Stomach smooth muscle (tissue), 2 donors: Measurements from ENCODE around the gene SPCS2.

Source experiments
- H3K27ac ChIP-seq: one replicate; pipeline ENCODE4 v1.7.0; 2013; ENCODE audit warnings: mild to moderate bottlenecking, low read length, inconsistent platforms
- H3K27me3 ChIP-seq, 2 donors: one replicate each; pipeline ENCODE4 v1.7.0; 2013; ENCODE audit warnings: low read length in 2 of 2; ENCODE audit not compliant: insufficient read depth in 2 of 2, control insufficient read depth in 1 of 2
- H3K36me3 ChIP-seq, 2 donors: one replicate each; pipeline ENCODE4 v1.7.0; 2013; ENCODE audit warnings: low read length in 2 of 2; ENCODE audit not compliant: control insufficient read depth in 2 of 2, insufficient read depth in 2 of 2
- H3K4me1 ChIP-seq: one replicate; pipeline ENCODE4 v1.7.0; 2013; ENCODE audit warnings: low read length; ENCODE audit not compliant: control insufficient read depth, insufficient read depth
- H3K4me3 ChIP-seq, 2 donors: one replicate each; pipeline ENCODE4 v1.7.0; 2013; ENCODE audit warnings: low read length in 2 of 2
- H3K9ac ChIP-seq, 2 donors: one replicate each; pipeline ENCODE4 v1.7.0; 2013; ENCODE audit warnings: low read length in 2 of 2, mild to moderate bottlenecking in 1 of 2
- H3K9me3 ChIP-seq, 2 donors: one replicate each; pipeline ENCODE4 v1.7.0; 2013; ENCODE audit warnings: low read length in 2 of 2; ENCODE audit not compliant: control insufficient read depth in 2 of 2
- donor health status: healthy.
- donor health status: Pancreatic carcinoma.

Gene SPCS2

DNA sequence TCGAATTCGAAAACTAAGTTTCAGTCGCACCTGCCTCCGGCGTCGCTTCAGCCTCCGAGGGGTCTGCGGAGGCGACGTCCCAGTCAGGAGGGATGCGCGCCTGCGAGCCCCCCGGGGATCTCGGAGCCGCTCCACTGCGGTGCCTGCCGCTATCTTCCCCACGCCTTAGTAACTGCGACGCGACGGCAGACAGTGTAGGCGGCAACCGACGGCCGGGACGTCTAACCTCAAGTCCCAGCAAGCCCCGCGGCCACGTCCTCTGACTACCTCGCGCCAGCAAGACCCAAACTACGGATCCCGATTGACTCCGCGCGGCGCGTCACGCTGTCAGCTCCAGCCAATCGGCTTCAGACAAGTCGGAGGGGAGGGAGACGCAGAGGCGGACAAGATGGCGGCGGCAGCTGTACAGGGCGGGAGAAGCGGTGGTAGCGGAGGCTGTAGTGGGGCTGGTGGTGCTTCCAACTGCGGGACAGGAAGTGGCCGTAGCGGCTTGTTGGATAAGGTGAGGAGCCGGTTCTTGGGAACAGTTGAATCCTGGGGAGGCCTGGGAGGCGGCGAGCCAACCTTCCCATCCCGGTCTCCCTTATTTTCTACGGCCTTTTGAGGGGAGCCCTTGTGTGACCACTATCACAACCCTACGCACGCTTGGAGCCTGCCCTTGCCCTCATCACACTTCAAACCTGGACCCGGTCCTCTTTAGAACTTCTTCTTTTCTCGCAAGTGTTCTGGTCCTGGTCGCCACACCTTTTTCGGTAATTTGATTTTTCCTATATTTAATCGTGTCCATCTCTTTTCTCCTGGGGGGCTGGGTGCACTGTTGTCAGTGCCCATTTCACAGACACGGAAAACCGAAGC lies at the start of gene SPCS2, which contains the start of gene XRRA1:
Gene SPCS2 (plus strand): TSS at position 369 of the 855 bp plus-strand sequence. CDS start 20 bp downstream, at position 389.
Gene XRRA1 (minus strand): TSS at position 194 of the 855 bp plus-strand sequence. CDS start 8,213 bp downstream, outside the sequence.
- Histone ChIP-seq H3K36me3 (peaks cover 0 to 4% of the 10 kb centered on the region in 2 donors), H3K4me3 (peak within 1 kb of the TSS; percentile 97 to 100), H3K9me3 (no peaks in the 10 kb centered on the region), H3K4me1 (peaks cover 17% of the 10 kb centered on the region), H3K9ac (peak within 1 kb of the TSS; percentile 95 to 96), H3K27me3 (no peaks in the 10 kb centered on the region), H3K27ac (peak within 1 kb of the TSS; percentile 76)

DNA sequence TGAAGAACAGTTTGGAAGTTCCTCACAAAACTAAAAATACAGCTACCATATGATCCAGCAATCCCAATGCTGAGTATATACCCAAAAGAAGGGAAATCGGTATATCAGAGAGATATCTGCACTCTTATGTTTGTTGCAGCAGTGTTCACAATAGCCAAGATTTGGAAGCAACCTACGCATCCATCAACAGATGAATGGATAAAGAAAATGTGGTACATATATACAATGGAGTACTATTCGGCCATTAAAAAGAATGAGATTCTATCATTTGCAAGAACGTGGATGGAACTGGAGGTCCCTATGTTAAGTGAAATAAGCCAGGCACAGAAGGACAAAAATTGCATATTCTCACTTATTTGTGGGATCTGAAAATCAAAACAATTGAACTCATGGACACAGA lies 46.7 kb upstream of the SPCS2 start:
- peaks cover 2 to 7% of the 10 kb centered on the region in 2 donors for H3K9me3 ChIP-seq
- H3K36me3 ChIP-seq: peaks cover 6 to 9% of the 10 kb centered on the region in 2 donors
- no peak overlapping the region for H3K9ac ChIP-seq

DNA sequence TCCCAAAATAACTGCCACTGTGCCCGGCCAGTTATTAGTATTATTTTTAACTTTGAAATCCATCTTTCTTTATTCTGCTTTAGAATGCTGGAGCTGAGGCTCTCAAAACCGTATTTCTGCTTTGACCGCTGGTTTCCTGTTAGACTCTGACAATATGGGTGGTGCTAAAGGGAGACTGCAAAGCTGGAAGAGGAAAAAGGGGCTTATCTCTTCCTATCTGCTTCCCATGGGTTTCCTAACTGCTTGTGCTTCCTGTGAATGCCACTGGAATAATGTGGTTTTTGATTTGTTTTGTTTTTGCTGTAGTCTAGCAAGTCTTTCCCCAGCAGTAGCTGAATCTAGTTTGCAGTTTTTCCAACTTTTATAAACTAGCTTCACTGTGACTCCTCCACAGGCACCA lies 43.7 kb upstream of the SPCS2 start:
- no peak overlapping the region for H3K9ac ChIP-seq
- no peak overlapping the region for H3K4me3 ChIP-seq
- H3K4me1 ChIP-seq: no peaks in the 10 kb centered on the region
- H3K27ac ChIP-seq: no peak overlapping the region
- peaks cover 2 to 7% of the 10 kb centered on the region in 2 donors for H3K9me3 ChIP-seq
- H3K27me3 ChIP-seq: no peaks in the 10 kb centered on the region
- H3K36me3 ChIP-seq: peaks cover 22% of the 10 kb centered on the region in 2 donors

More for the DNA sequence above, 46.7 kb upstream of the SPCS2 start:
- H3K27me3 ChIP-seq: no peaks in the 10 kb centered on the region
- H3K27ac ChIP-seq: no peak overlapping the region
- H3K4me3 ChIP-seq: no peak overlapping the region
- no peaks in the 10 kb centered on the region for H3K4me1 ChIP-seq

DNA sequence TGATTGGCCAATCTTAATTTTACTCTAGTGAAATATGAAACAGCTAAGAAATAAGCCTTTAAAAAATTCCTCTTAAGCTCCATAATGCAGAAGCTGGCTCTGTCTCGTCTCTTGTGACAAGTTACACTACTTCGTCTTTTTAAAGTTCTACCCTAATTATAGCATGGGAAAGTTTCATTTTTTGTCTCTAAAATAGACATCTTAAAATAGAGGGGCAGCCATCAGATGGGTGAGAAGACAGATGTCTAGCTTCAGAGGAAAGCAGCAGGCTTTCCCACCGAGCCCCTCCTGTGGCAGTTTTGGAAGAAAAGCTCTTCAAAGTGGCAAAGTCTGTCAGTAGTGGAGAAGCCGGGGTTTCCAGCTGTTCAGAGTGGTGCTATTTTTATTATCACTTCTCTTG lies 39.7 kb upstream of the SPCS2 start:
- Histone ChIP-seq H3K36me3 (peaks cover 26 to 33% of the 10 kb centered on the region in 2 donors), H3K9ac (no peak overlapping the region), H3K27ac (no peak overlapping the region), H3K9me3 (no peaks in the 10 kb centered on the region), H3K4me3 (no peak overlapping the region), H3K27me3 (no peaks in the 10 kb centered on the region), H3K4me1 (no peaks in the 10 kb centered on the region)

DNA sequence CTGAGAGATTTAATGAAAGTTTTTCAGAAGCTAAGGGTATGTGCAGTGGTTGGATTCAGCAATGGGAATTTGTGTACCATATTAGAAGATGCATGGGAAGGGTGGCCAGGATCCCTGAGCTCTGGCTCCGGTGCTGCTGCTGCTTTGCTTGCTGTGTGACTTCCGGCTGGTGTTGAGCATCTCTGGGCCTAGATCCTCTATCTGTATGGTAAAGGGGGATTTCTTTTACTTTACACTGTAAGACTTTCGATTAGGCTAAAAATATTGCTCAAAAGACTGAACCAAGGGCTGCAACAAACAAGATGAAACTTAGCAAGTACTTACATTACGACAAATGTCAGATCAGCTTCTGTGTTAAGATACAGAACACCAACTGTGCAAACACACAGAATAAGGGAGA lies 39.3 kb upstream of the SPCS2 start:
- no peak overlapping the region for H3K9ac ChIP-seq
- H3K27me3 ChIP-seq: no peaks in the 10 kb centered on the region
- H3K36me3 ChIP-seq: peaks cover 26 to 35% of the 10 kb centered on the region in 2 donors
- H3K4me3 ChIP-seq: no peak overlapping the region
- no peak overlapping the region for H3K27ac ChIP-seq
- no peaks in the 10 kb centered on the region for H3K4me1 ChIP-seq
- no peaks in the 10 kb centered on the region for H3K9me3 ChIP-seq

DNA sequence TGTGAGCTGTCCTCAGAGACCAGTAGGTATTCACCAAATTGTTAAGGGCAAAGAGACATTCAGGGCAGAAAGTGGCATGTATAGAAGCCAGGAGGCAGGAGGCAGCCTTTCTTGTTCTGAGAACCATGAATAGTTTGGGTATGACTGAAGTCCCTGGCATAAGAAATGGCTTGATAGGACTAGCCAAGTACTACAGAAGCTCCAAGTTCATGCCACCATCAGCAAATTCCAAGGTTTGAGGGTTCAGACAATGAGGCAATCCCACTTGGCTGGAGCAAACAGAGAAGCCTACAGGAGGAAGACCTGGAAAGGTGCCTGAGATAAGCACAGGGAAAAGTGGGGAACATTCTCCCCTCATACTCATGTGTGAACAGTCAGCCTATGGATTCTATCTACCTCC lies 25.9 kb upstream of the SPCS2 start:
- Histone ChIP-seq H3K36me3 (peaks cover 23 to 31% of the 10 kb centered on the region in 2 donors), H3K4me3 (no peak overlapping the region), H3K9ac (no peak overlapping the region), H3K9me3 (no peaks in the 10 kb centered on the region), H3K27me3 (no peaks in the 10 kb centered on the region), H3K4me1 (no peaks in the 10 kb centered on the region), H3K27ac (no peak overlapping the region)

DNA sequence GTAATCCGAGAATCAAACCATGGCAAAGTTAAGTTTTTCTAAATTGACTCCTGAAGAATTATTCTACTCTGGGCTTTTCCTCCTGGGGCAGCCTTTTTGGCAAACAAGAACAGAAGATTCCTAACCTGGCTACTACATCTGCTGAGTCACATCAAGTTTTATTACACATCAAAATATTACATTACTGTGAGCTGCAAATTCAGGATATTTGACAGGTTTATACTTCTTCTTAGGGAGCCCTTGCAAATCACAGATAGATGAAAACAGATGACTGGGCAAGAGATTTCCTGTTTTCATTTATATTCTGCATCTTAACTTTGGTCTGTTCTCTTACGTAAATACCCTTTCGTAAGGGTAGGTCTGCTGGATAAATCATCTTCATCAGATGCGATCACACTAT lies 23.8 kb upstream of the SPCS2 start:
- H3K9me3 ChIP-seq: no peaks in the 10 kb centered on the region

DNA sequence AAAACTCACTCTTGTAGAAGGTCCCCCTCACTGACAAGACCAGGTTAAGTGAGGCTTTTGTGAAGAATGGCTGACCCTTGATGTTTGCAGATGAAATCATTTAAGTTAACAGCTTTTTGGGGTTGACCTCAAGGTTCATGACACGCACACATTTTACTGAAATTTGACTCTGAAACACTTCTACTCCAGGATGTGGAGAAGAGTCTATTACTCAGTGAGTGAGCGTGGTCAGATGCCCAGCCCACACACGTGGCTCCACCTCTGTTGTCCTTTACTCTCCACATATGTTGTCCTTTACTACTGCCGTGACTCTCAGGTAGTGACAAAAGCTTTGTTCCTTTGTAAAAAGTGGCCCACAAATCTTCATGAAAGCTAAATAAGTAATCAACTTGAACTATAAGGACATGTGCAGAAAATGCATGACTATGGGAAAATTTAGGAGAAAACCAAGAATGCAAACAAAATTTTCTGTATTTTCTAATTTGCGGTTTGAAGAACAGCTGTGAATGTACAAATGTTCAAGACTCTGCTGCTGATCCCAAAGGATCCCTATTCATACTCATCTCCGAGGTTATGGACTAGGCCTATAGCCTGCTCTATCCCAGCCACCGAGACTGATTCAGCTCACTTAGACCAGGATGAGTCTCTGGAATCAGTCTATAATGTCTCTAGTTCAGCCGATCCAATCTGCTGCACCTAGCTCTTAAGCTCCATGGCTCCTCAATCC lies 22.6 kb upstream of the SPCS2 start:
- no peaks in the 10 kb centered on the region for H3K27me3 ChIP-seq
- H3K36me3 ChIP-seq: peaks cover 0 to 11% of the 10 kb centered on the region in 2 donors
- H3K9me3 ChIP-seq: no peaks in the 10 kb centered on the region
- H3K4me3 ChIP-seq: no peak overlapping the region
- H3K4me1 ChIP-seq: no peaks in the 10 kb centered on the region
- H3K27ac ChIP-seq: no peak overlapping the region
- no peak overlapping the region for H3K9ac ChIP-seq

More for the DNA sequence above, 23.8 kb upstream of the SPCS2 start:
- no peaks in the 10 kb centered on the region for H3K27me3 ChIP-seq
- H3K4me1 ChIP-seq: no peaks in the 10 kb centered on the region
- H3K36me3 ChIP-seq: peaks cover 9 to 20% of the 10 kb centered on the region in 2 donors
- no peak overlapping the region for H3K27ac ChIP-seq
- no peak overlapping the region for H3K9ac ChIP-seq
- H3K4me3 ChIP-seq: no peak overlapping the region

DNA sequence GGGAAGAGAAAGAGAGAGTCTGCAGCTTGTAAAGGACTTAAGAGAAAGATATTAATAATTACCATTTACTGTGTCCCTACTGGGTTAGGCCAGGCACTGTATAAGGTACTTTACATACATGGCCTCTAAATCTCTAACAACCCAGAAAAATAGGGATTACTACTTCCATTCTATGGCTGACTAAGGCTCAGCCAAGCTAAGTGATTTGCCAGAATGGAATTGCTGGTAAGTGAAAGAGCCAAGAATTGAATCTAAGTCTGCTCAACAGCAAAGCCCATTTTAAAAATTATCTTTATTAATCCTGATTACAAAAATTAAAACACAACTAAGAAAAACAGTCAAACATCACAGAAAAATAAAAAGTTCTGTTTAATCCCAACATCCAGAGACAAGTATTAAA lies 21.6 kb upstream of the SPCS2 start:
- Histone ChIP-seq H3K9me3 (no peaks in the 10 kb centered on the region), H3K9ac (no peak overlapping the region), H3K4me3 (no peak overlapping the region), H3K4me1 (no peaks in the 10 kb centered on the region), H3K27ac (no peak overlapping the region), H3K27me3 (no peaks in the 10 kb centered on the region), H3K36me3 (peaks cover 4 to 10% of the 10 kb centered on the region in 2 donors)

DNA sequence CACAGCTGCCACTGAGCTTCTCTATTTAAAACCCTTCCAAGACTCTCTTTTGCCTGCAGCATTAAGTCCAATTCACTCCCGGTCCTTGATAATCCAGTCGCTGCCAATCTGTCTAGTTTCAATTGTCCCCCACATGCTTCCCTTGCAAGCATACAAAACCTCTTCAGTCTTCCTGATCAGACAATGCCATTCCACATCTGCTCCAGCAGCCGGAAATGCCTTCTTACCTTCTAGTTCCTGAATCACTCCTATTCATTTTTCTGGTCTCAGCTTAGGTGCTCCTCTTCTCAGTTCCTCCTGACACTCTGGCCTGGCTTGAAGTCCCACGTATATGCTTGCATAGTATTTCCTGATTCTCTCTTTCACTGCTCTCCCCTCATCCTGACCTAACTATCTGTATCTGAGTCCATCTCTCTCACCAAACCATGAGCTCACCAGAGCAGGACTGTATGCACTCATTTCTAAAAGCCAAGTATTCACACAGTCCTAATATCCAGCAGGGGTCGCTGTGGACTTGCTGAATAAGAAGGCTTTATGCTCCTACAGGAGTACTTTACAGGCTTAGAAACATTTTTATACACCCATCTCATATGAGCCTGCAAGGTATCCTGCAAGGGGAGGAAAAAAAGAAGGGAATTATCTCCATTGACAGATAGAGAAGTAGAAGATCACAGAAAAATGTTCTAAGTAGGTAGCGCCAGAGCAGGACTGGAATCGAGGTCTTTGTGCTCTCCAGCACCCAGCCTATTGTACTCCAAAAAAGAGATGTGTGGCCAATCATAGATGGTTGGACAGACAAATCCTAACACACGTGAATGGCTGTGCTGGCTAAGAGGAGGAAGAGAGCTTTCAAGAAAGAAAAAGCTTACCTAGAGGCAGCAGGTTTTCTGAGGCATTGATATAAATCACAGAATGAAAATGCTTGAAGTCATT lies 19.4 kb upstream of the SPCS2 start:
- Histone ChIP-seq H3K36me3 (peaks cover 12 to 20% of the 10 kb centered on the region in 2 donors), H3K27me3 (no peaks in the 10 kb centered on the region), H3K27ac (no peak overlapping the region), H3K4me3 (no peak overlapping the region), H3K9me3 (no peaks in the 10 kb centered on the region), H3K9ac (no peak overlapping the region), H3K4me1 (no peaks in the 10 kb centered on the region)
